HG03108 (cell line): ENCODE measurements around the gene UBE2J1.

Experiments used
- ATAC-seq: cut with Tn5 transposase; IDR thresholded peaks from one replicate; pipeline ENCODE4 v1.9.1; 2021; ENCODE audit warnings: moderate library complexity; ENCODE audit not compliant: unreplicated experiment

Gene UBE2J1

GRCh38 chr6:89291256-89291819 lies 61.2 kb downstream of the UBE2J1 start:
- no peak for ATAC-seq

- no peak for ATAC-seq
Observed at GRCh38 chr6:89290401-89291155, 61.9 kb downstream of the UBE2J1 start.

GRCh38 chr6:89289710-89290109 lies 62.8 kb downstream of the UBE2J1 start:
- no peak for ATAC-seq

GRCh38 chr6:89287351-89288028 lies 65.0 kb downstream of the UBE2J1 start:
- no peak for ATAC-seq

- no peak for ATAC-seq
Observed at GRCh38 chr6:89286516-89286915, 66.0 kb downstream of the UBE2J1 start.

- no peak for ATAC-seq
Observed at GRCh38 chr6:89284963-89285735, 67.4 kb downstream of the UBE2J1 start.

- no peak for ATAC-seq
Observed at GRCh38 chr6:89284081-89284480, 68.4 kb downstream of the UBE2J1 start.

- no peak for ATAC-seq
Observed at GRCh38 chr6:89282749-89283148, 69.8 kb downstream of the UBE2J1 start.

- peak; percentile 73 for ATAC-seq
Observed at GRCh38 chr6:89281779-89282246, 70.7 kb downstream of the UBE2J1 start.

- ATAC-seq = no peak
Observed at GRCh38 chr6:89278956-89279355, 73.6 kb downstream of the UBE2J1 start.
